Fibroblast of the aortic adventitia (primary cell): ENCODE data around the gene DST. TPM values are rescaled to one million over a fixed set of nuclear protein-coding genes. Genes with fewer than 3 reads are reported as not detected.

Experiments used
- DNase-seq: peaks from one replicate; pipeline ENCODE4 v3.0.0-alpha.2; 2010; ENCODE audit warnings: low read depth
- H3K4me3 ChIP-seq: 2 replicates; pipeline ENCODE4 v1.5.1; 2011; ENCODE audit warnings: low read depth, mild to moderate bottlenecking, control low read depth, low read length, moderate library complexity
- total RNA-seq: library from RNA; depleted of rRNA; stranded (reverse); fragments of >200 nt; gene quantifications from 2 replicates; pipeline ENCODE4 v1.2.3, GENCODE V29; 2012; ENCODE audit warnings: low replicate concordance
- TF ChIP-seq, protein P1 (sequence below): IDR thresholded peaks from 2 replicates; pipeline ENCODE4 v1.5.1; 2011; ENCODE audit warnings: mild to moderate bottlenecking, low read length, control low read depth, inconsistent platforms; ENCODE audit not compliant: insufficient read depth

DST gene
- total RNA-seq, 1 donor, result 505 TPM

DNA sequence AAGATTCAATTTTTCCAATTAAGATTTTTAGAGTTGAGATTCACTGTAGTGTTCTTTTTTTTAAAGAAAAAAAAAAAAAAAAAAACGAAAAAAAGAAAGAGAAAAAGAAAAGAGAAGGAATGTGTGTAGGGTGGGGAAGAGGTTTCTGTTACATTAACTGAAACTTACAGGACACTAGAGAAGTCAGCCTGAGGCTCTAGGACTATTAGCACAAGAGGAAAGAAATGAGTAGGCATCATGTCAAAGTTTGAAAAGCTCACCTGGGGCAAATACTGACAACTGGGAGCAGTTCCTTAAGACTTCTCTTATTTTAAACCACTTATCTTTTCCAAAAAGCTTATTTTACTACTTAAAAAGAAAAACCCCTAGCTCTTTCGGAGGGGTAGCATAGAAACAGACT, 185.9 kb downstream of the DST start:
- TF ChIP-seq, protein P1, sequence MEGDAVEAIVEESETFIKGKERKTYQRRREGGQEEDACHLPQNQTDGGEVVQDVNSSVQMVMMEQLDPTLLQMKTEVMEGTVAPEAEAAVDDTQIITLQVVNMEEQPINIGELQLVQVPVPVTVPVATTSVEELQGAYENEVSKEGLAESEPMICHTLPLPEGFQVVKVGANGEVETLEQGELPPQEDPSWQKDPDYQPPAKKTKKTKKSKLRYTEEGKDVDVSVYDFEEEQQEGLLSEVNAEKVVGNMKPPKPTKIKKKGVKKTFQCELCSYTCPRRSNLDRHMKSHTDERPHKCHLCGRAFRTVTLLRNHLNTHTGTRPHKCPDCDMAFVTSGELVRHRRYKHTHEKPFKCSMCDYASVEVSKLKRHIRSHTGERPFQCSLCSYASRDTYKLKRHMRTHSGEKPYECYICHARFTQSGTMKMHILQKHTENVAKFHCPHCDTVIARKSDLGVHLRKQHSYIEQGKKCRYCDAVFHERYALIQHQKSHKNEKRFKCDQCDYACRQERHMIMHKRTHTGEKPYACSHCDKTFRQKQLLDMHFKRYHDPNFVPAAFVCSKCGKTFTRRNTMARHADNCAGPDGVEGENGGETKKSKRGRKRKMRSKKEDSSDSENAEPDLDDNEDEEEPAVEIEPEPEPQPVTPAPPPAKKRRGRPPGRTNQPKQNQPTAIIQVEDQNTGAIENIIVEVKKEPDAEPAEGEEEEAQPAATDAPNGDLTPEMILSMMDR, result no peak
- H3K4me3 ChIP-seq, result no peak overlapping the region
- no peak for DNase-seq

DNA sequence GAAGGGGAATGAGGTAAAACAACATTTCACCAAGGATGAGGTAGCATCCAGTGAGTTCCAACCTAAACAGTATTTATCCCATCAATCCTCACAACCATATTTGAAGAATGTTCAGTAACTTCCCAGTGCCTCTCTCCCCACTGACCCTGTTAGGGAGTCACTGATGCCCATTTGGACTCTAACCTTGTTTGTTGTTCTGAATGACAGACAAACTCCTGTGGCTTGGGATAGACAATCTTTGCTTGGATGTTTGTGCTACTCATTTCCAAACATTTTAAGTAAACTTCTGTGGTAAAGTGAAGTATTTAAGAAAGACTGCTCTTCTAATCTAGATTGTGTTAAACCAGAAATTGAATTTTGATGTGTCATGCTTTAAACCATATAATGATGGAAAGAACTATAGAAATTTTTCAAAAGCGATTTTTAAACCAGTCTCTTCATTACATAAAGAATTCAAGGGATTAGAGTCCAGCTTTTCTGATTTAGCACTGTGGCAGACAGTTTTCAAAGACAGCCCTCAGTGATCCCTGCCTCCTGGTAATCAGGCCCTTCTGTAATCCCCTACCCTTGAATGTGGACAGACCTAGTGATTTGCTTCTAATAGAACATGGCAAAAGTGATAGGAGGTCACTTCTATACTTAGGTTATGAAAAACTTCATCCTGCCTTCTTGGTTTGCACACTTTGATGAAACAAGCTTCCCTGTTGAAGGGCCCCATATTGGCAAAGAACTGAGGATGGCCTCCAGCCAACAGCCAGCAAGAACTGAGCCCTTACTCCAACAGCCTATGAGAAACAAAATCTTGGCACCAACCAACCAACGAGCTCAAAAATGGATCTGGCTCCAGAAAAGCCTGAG, 191.6 kb downstream of the DST start:
- peak; percentile 95 for DNase-seq
- H3K4me3 ChIP-seq, result no peak overlapping the region
- TF ChIP-seq, protein P1, result no peak

DNA sequence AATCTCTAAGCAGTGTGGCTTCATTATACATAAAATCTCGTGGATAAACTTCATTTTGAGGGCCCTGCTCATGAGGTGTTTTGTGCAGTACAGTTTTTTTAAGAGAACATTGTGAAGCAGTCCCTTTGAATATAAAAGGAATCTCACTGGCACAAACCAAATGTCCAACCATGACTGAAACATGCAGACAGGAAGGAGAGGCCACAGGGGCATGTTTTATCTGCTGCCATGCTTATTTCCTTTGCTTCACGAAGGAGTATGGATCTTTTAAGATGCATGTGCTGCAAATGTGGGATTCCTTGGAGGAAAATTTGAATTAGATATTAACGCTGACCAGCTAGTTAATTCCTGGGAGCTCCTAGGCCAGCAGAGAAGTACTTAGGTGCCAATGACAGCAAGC, 192.3 kb downstream of the DST start:
- DNase-seq, result no peak
- H3K4me3 ChIP-seq, result no peak overlapping the region
- TF ChIP-seq, protein P1, result no peak

DNA sequence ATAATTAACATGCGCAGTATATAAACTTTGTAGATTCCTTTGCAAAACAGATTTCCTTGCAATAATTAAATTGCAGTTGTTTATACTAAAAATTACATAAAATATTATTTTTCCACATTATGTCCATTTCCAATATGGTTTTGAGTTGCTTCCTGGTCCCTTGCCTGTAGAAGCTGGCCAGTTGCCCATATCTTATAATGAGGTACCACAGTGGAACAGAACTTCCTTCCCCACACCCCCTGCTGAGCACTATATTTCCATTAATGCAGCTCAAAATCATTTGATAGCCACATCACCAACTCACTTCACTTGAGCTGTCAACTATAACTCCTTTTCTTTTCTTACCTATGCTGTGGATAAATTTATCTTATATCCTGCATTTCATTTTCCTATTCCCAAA, 194.6 kb downstream of the DST start:
- no peak overlapping the region for H3K4me3 ChIP-seq
- TF ChIP-seq, protein P1, result no peak
- DNase-seq, result no peak

- H3K4me3 ChIP-seq, result no peak overlapping the region
- TF ChIP-seq, protein P1, result no peak
- no peak for DNase-seq
These were observed 196.9 kb downstream of the DST start for GRCh38 chr6:56445818-56446217.

GRCh38 chr6:56444855-56445254, 197.8 kb downstream of the DST start:
- no peak overlapping the region for H3K4me3 ChIP-seq
- TF ChIP-seq, protein P1, result no peak
- no peak for DNase-seq
